PC-9 (cell line): Measurements from ENCODE around the gene COP1. TPM values are rescaled to one million over a fixed set of nuclear protein-coding genes. Genes with fewer than 3 reads are reported as not detected.
A peak's percentile ranks its signal among the peaks of the same experiment; 100 is the strongest.

Experiments
- BruUV-seq: library from RNA; stranded (reverse); fragments of 400-500 nt; replicated peaks from 2 replicates; lab custom pipeline; 2021; lab: Mats Ljungman, UMichigan
- CTCF ChIA-PET: fragments of 300-600 bp; sonication (Branson Sonifier 250); formaldehyde crosslinking; loops from one replicate; lab custom pipeline; 2022; ENCODE audit warnings: antibody characterized with exemption; lab: Charles Lee
- POLR2A ChIA-PET: fragments of 300-600 bp; sonication (Branson Sonifier 250); formaldehyde crosslinking; loops from one replicate; lab custom pipeline; 2022; ENCODE audit warnings: antibody characterized with exemption; ENCODE audit not compliant: unreplicated experiment; lab: Charles Lee
- DNase-seq, 2 experiments: peaks; one replicate each; pipeline versions ENCODE4 v3.0.0 to v3.0.0-alpha.2; 2015 to 2022; ENCODE audit warnings: mixed read lengths in 1 of 2
- H2AFZ ChIP-seq: fragments of 200-600 bp; sonication (generic); 2 replicates; pipeline ENCODE4 v1.8.1; 2017; ENCODE audit warnings: antibody characterized with exemption
- H3F3A ChIP-seq: fragments of 200-600 bp; sonication (generic); 2 replicates; pipeline ENCODE4 v1.8.1; 2017; ENCODE audit warnings: antibody characterized with exemption, mild to moderate bottlenecking, low read depth; ENCODE audit not compliant: insufficient read depth
- H3K27ac ChIP-seq: fragments of 200-600 bp; sonication (generic); 2 replicates; pipeline ENCODE4 v1.6.1; 2016; ENCODE audit warnings: mixed run types
- H3K27me3 ChIP-seq: fragments of 200-600 bp; sonication (generic); 2 replicates; pipeline ENCODE4 v1.6.1; 2016; ENCODE audit warnings: low read depth, mixed run types; ENCODE audit not compliant: insufficient read depth
- H3K36me3 ChIP-seq: fragments of 200-600 bp; sonication (generic); 2 replicates; pipeline ENCODE4 v1.6.1; 2016; ENCODE audit warnings: low read depth, mixed run types
- H3K4me1 ChIP-seq: fragments of 200-600 bp; sonication (generic); replicated peaks from 2 replicates; pipeline ENCODE4 v1.6.1; 2016; ENCODE audit warnings: mixed run types; ENCODE audit not compliant: insufficient read depth
- H3K4me2 ChIP-seq: fragments of 200-600 bp; sonication (generic); 2 replicates; pipeline ENCODE4 v1.6.1; 2017; ENCODE audit warnings: mixed run types
- H3K4me3 ChIP-seq: fragments of 200-600 bp; sonication (generic); 2 replicates; pipeline ENCODE4 v1.6.1; 2016; ENCODE audit warnings: mixed run types
- H3K79me2 ChIP-seq: fragments of 200-600 bp; sonication (generic); 2 replicates; pipeline ENCODE4 v1.6.1; 2017; ENCODE audit warnings: low read depth, mixed run types
- H3K9me2 ChIP-seq: fragments of 200-600 bp; sonication (generic); 2 replicates; pipeline ENCODE4 v1.8.1; 2017; ENCODE audit warnings: mild to moderate bottlenecking; ENCODE audit not compliant: insufficient read depth
- H3K9me3 ChIP-seq: fragments of 200-600 bp; sonication (generic); 2 replicates; pipeline ENCODE4 v1.8.1; 2016; ENCODE audit warnings: low read depth; ENCODE audit not compliant: insufficient read depth
- H4K20me1 ChIP-seq: fragments of 200-600 bp; sonication (generic); 2 replicates; pipeline ENCODE4 v1.8.1; 2017; ENCODE audit not compliant: insufficient read depth
- CTCF ChIP-seq: fragments of 200-600 bp; sonication (generic); conservative IDR thresholded peaks from 2 replicates; pipeline ENCODE4 v1.6.1; 2017; ENCODE audit warnings: mixed run types, antibody characterized with exemption, mild to moderate bottlenecking, moderate library complexity
- EZH2 ChIP-seq: fragments of 200-600 bp; sonication (generic); IDR thresholded peaks from 2 replicates; pipeline ENCODE4 v1.8.0; 2017; ENCODE audit warnings: antibody characterized with exemption, low read depth
- intact Hi-C: fragments of 100-400 bp; cut with micrococcal nuclease; formaldehyde crosslinking; loops from one replicate; pipeline ENCODE4 v1.10.0; 2022; ENCODE audit not compliant: unreplicated experiment
- total RNA-seq: library from RNA; stranded (reverse); gene quantifications from 2 replicates; pipeline ENCODE4 v1.2.3, GENCODE V29; 2021

COP1 gene
- total RNA-seq, 1 experiment from 2014 or later, result 38.0 TPM

GRCh38 chr1:176211396-176212165 lies 4.5 kb upstream of the COP1 start:
- no peaks in the 10 kb centered on the region for H3K36me3 ChIP-seq
- no peaks in the 10 kb centered on the region for H3K27me3 ChIP-seq
- peak overlapping the region; percentile 84 for H3K27ac ChIP-seq
- H3K4me1 ChIP-seq, result peaks cover 21% of the 10 kb centered on the region
- CTCF ChIA-PET, result interaction anchor here (0.6 kb wide), 1 partner anchor 1493 kb away, joined by 3 read pairs; no protein-coding TSS in a partner anchor
- H2AFZ ChIP-seq, result peak overlapping the region; percentile 35
- peak; percentile 16 to 83 for DNase-seq
- H3K79me2 ChIP-seq, result peaks cover 17% of the 10 kb centered on the region
- no peaks in the 10 kb centered on the region for H4K20me1 ChIP-seq
- intact Hi-C loops, result no loop called here
- no peaks in the 10 kb centered on the region for H3K9me2 ChIP-seq
- H3K4me2 ChIP-seq, result peak overlapping the region; percentile 66
- TF ChIP-seq EZH2, result no peak
- TF ChIP-seq CTCF, result no peak
- POLR2A ChIA-PET, result no interaction called here
- no TSS peak for BruUV-seq
- peaks cover 23% of the 10 kb centered on the region; the same call in 1 of the 2 replicates for H3F3A ChIP-seq
- no peaks in the 10 kb centered on the region for H3K9me3 ChIP-seq
- H3K4me3 ChIP-seq, result peak overlapping the region; percentile 18; the same call in 1 of the 2 replicates

- peaks cover 52% of the 10 kb centered on the region for H3K79me2 ChIP-seq
- H3K36me3 ChIP-seq, result 0 out of 2 replicates have a peak, but pooled peaks cover 4% of the 10 kb centered on the region
- peak overlapping the region; percentile 99 for H3K4me3 ChIP-seq
- CTCF ChIA-PET, result interaction anchor here (0.8 kb wide), 1 partner anchor 12 kb away, joined by 3 read pairs; no protein-coding TSS in a partner anchor
- H3K9me2 ChIP-seq, result no peaks in the 10 kb centered on the region
- H3K4me1 ChIP-seq, result peaks cover 45% of the 10 kb centered on the region
- intact Hi-C loops, result no loop called here
- H2AFZ ChIP-seq, result peak overlapping the region; percentile 82
- H3F3A ChIP-seq, result peaks cover 23% of the 10 kb centered on the region; the same call in 1 of the 2 replicates
- POLR2A ChIA-PET, result interaction anchor here (0.5 to 0.7 kb wide), 7 partner anchors 13 to 1408 kb away, joined by 3 to 8 read pairs (median 4); partner anchors contain the start of gene MRPS14
- TF ChIP-seq EZH2 (no peak), CTCF (no peak)
- peak overlapping the region; percentile 97 for H3K4me2 ChIP-seq
- no peak for DNase-seq
- BruUV-seq, result TSS peak; percentile 69
- no peaks in the 10 kb centered on the region for H3K27me3 ChIP-seq
- peak overlapping the region; percentile 71 for H3K27ac ChIP-seq
- H4K20me1 ChIP-seq, result peaks cover 17% of the 10 kb centered on the region
- H3K9me3 ChIP-seq, result no peaks in the 10 kb centered on the region
Measured at GRCh38 chr1:176208034-176208433, 948 bp upstream of the COP1 start.

- peak overlapping the region; percentile 71 for H3K27ac ChIP-seq
- BruUV-seq, result no TSS peak
- no peaks in the 10 kb centered on the region for H3K9me3 ChIP-seq
- H3K79me2 ChIP-seq, result peaks cover 69% of the 10 kb centered on the region
- ChIA-PET POLR2A (interaction anchor here (0.6 to 0.7 kb wide), 2 partner anchors 12 to 1192 kb away, joined by 4 read pairs; no protein-coding TSS in a partner anchor), CTCF (no interaction called here)
- peak; percentile 35 to 61 for DNase-seq
- no peaks in the 10 kb centered on the region for H3K27me3 ChIP-seq
- no peaks in the 10 kb centered on the region for H3K9me2 ChIP-seq
- no peak for TF ChIP-seq EZH2
- TF ChIP-seq CTCF, result no peak
- peak overlapping the region; percentile 99 for H3K4me3 ChIP-seq
- peaks cover 11% of the 10 kb centered on the region; the same call in 1 of the 2 replicates for H3F3A ChIP-seq
- H3K4me2 ChIP-seq, result peak overlapping the region; percentile 97
- H3K4me1 ChIP-seq, result peaks cover 31% of the 10 kb centered on the region
- H4K20me1 ChIP-seq, result peaks cover 28% of the 10 kb centered on the region
- peak overlapping the region; percentile 87 for H2AFZ ChIP-seq
- intact Hi-C loops, result loop anchor here (2.0 kb wide), 1 partner anchor 1013 kb away; the partner anchor contains the start of gene KIAA0040
- 0 out of 2 replicates have a peak, but pooled peaks cover 4% of the 10 kb centered on the region for H3K36me3 ChIP-seq
Measured at GRCh38 chr1:176206006-176206960, 803 bp downstream of the COP1 start.
